Upper lobe of left lung (tissue), 4 donors: Measurements from ENCODE around the gene MRPL11.

Experiments used
- CTCF ChIP-seq, 6 experiments: fragments of 450-650 bp in 4 of 6; fragments of 200-600 bp in 2 of 6; sonication (generic) in 2 of 6; IDR thresholded peaks; one replicate each; pipeline ENCODE4 v1.5.1; 2016 to 2019; ENCODE audit warnings: antibody characterized with exemption in 6 of 6
- EP300 ChIP-seq, 4 donors: sonication (generic); formaldehyde crosslinking; IDR thresholded peaks; one replicate each; pipeline ENCODE4 v1.5.1; 2017; ENCODE audit warnings: antibody characterized with exemption in 4 of 4, control low read depth in 2 of 4

GRCh38 chr11:66432597-66432996 lies 6.1 kb downstream of the MRPL11 start:
- TF ChIP-seq CTCF (IDR thresholded peaks at IDR 0.05) (no peak), EP300 (IDR thresholded peaks at IDR 0.05) (no peak)
